NCI-H2196 (cell line): ENCODE results near the gene SETD7.

Experiments used
- DNase-seq: peaks from one replicate; lab custom pipeline; 2025; ENCODE audit not compliant: unreplicated experiment; lab: John Stamatoyannopoulos, UW

SETD7 gene

GRCh38 chr4:139556071-139556723 lies at the start of gene SETD7:
SETD7 (minus strand) TSS chr4:139556219; CDS start chr4:139556137, 82 bp downstream.
- peak; percentile 70 for DNase-seq

- DNase-seq = no peak
Observed at GRCh38 chr4:139605516-139605915, 49.5 kb upstream of the SETD7 start.

DNA sequence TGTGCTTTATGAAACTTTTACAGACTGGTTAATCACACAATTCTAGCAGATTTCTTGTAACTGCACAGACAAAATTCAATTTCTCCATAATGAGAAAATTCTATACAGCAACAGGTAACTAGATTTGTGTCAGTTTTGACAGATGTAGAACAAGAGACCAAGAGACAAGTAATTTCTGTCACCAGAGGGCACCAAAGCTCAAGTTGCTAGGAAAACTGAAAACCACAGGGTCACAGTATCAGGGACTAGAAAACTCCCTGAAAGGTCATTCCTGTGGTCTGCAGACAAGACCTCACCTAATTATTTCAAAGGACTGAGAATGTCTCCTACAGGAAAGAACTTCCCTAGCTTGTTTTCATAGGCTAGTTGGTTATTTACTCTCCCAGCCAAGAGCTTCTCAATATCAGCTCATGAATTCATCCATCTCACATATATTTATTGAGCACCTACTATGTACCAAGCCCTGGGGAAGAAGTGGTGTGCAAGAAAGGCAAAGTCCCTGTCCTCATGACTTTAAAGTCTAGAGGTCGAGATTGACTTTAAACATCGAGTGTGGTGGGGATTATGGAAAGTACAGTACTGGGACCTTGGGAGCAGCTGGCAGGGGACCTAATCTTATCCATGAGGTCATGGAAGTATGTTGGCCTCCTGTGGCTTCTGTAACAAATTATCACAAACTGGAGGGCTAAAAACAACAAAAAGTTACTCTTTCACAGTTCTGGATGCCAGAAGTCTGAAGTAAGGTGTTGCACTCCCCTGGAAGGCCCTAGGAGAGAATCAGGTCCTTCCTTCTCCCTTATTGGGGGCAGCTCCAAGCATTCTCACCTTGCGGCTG lies 47.8 kb upstream of the SETD7 start:
- DNase-seq = peak; percentile 79

DNA sequence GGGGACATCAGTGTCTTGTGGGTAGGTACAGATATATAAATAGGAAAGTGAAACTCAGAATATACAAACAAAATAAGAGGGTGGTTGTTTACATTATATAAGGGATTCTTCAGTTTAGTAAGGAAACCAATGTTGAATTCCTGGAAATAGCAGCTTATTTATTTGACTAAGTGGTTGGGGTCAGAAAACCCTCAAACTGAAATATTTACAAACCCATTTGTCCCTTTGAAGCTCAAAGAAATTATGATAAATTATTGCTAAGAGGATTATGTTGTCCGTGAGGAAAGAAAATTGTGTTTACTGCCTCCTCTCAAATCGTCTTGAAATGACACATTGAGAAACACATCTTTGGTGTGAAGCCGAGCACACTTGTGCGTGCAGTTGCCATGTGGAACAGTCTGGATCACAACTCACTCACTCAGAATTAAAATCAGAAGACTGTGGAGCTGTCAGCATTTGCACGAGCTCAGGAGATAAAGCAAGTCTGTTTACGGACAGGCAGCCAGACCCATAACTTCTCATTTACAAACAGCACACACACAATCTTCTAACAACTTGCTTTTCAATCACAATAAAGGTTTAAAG lies 46.8 kb upstream of the SETD7 start:
- DNase-seq = no peak

- no peak for DNase-seq
Observed at GRCh38 chr4:139600662-139601061, 44.6 kb upstream of the SETD7 start.

GRCh38 chr4:139599594-139600374 lies 43.8 kb upstream of the SETD7 start:
- no peak for DNase-seq

DNA sequence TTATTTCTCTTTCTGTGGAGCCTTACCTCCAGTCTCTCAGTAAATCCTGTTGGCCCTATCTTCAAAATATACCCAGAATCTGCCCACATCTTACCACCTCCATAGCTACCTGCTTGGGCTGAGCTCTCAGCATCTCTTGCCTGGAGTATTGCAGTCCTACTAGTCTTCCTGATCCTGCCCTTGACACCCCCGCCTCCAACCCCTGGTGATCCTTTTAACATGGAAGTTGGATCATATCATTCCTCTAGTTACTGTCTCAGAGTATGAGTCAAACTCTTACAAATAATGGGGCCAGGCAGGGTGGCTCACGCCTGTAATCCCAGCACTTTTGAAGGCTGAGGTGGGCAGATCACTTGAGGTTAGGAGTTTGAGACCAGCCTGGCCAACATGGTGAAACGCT lies 43.1 kb upstream of the SETD7 start:
- no peak for DNase-seq

DNA sequence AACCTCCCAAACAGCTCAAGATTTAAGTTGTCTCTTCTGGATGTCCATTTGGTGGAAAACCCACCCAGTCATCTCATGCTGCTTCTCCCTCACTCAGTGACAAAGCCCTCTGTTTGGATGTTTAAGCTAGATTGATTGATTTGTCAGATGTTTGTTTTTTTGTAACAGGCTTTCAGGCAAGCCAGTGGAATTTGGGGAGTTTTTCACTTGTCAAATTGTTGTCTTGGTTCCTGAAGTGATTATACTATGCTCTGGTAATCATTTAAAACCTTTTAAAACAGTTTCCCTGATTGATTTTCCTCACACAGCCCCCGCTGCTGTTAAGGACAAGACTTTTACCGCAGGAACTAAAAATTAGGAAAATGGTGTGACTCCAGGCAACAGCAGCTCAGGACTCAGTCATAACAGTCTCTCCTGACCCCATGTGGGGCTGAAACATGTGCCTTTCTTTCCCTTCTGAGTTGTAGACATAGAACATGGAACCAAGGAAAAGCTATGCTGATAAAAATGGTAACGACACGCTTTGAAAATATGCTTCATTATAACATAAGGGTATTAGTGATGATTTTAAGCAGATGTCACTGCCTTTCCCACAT lies 40.8 kb upstream of the SETD7 start:
- DNase-seq = no peak

DNA sequence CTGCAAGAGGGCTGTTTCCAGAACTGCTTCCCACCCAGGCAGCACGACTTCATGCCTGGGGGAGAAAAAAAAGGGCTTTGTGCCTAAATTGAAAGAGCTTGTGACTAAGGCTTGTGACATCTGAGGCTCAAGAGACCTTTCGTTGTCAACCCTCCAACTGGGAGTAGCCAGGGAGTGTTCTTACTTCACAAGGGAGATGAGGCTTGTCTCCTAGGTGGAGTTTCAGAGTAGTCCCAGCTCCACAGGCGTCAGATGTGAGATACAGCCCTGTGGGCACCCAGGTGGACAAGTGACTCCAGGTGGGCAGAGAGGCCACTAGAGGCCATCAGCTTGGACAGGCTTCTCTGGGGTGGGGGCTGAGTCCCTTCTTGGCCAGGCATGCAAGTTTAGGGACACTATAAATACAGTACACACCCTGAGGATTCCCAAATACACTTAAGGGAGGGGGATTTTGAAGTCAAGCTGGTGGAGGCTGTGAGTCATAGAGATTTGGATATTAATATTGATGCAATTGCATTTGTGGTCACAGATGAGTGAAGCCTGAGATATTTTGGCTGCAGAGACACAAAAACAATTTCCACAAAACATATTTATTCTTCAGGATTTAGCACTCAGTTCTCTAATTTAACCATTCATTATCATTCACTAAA lies 40.1 kb upstream of the SETD7 start:
- no peak for DNase-seq

DNA sequence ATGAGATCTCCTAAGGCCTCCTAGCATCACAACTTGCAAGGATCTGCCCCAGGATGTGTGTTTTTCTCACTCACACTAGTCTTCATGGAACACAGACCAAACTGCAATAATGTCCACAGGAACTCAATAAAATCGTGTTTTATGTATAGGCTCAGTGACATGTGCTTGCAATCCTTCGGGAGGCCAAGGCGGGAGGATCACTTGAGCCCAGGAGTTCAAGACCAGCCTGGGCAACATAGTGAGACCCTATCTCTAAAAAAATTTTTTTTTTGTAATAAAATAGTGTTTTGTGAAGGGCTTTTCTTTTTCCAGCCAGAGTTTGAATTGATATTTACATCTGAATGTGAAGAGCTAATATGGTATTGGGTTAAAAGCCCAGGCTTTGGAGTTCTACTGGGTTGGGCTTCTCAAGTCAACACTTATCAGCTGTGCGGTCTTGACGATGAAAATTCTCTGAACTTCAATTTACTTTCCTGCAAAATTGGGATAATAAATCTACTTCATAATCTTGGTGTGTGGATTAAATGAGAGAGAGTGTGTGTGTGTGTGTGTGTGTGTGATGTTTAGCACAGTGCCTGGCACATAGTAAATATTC lies 38.7 kb upstream of the SETD7 start:
- DNase-seq = no peak

DNA sequence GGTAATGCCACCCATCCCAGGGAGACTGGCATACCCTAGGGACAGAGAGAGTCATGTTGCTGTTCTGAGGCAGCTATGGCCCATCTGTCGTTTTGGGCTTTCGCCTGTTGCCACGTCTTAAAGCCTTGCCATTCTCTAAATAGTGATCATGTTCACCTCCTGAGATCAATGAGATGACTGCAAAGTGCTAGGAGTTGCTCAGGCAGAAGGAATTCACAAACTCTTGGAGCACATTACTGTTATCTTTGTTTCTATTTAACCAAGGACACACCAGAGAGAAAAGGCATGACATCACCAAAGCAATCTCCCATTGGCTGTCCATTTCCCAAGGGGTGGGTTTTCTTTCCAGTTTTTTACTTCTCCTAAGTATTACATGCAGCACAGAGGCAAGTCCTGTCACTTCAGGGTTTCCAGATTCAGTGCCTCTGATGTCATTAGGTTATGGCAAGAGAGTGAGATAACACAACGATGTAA lies 37.1 kb upstream of the SETD7 start:
- no peak for DNase-seq

- DNase-seq = no peak
Observed at GRCh38 chr4:139589336-139590018, 33.5 kb upstream of the SETD7 start.

- no peak for DNase-seq
Observed at GRCh38 chr4:139587446-139587845, 31.4 kb upstream of the SETD7 start.

GRCh38 chr4:139585473-139585872 lies 29.5 kb upstream of the SETD7 start:
- no peak for DNase-seq

GRCh38 chr4:139584784-139585183 lies 28.8 kb upstream of the SETD7 start:
- no peak for DNase-seq

- DNase-seq = no peak
Observed at GRCh38 chr4:139584013-139584412, 28.0 kb upstream of the SETD7 start.

DNA sequence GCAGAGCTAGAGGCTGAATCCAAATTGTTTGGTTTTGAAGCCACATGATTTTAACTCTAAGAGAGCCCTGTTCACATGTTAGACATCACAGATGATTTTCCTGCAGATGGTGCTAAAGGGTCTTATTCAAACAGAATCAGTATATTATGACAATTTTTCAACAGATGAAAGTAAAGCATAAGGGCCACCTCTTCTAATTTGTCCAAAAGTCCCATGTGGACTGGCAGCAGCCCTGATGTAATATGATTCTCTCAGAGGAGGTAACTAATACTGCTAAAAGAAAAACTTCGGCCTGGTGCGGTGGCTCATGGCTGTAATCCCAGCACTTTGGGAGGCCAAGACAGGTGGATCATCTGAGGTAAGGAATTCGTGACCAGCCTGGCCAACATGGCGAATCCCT lies 26.0 kb upstream of the SETD7 start:
- no peak for DNase-seq

DNA sequence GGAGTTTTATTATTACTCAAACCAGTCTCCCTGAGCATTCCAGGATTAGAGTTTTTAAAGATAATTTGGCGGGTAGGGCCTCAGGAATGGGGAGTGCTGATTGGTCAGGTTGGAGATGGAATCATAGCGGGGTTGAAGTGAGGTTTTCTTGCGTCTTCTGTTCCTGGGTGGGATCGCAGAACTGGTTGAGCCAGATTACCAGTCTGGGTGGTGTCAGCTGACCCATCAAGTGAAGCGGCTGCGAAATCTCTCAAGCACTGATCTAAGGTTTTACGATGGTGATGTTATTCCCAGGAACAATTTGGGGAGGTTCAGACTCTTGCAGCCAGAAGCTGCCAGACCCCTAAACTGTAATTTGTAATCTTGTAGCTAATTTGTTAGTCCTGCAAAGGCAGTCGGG lies 25.1 kb upstream of the SETD7 start:
- DNase-seq = no peak

DNA sequence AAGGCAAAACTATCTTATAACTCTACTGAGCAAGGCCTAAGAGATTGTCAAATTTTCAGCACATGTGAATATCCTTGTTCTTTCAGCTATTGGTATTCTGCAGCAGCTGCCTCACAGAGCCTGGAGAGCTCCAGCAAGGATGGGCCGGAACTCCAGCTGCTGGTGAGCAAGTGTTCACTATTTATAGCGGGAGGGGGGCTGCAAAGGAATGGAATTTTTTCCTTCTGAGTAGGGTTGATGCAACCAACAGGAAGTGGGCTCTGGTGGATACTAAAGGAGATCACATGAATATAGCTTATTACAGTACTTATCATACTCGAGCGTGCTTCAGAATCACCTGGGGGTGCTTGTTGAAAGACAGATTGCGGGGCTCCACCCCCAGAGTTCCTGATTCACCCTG lies 20.2 kb upstream of the SETD7 start:
- no peak for DNase-seq
